HG03045 (cell line): ENCODE measurements around the gene SOSTDC1.
"Not testable (repeated sequence)": the region's sequence is repeated elsewhere in the genome, so short reads cannot be mapped to it uniquely, and the experiment has no call there.

Experiments used
- ATAC-seq: cut with Tn5 transposase; IDR thresholded peaks from one replicate; pipeline ENCODE4 v1.9.1; 2021; ENCODE audit warnings: mild to moderate bottlenecking, moderate library complexity; ENCODE audit not compliant: unreplicated experiment

The SOSTDC1 gene

GRCh38 chr7:16463520-16463919, 2.0 kb downstream of the SOSTDC1 start:
- no peak for ATAC-seq

- ATAC-seq = no peak
Measured at GRCh38 chr7:16462431-16462889, 3.1 kb downstream of the SOSTDC1 start.

GRCh38 chr7:16460789-16461493, 4.6 kb downstream of the SOSTDC1 start:
- no peak for ATAC-seq

- ATAC-seq = not testable (repeated sequence)
Measured at GRCh38 chr7:16456303-16456702, 9.2 kb downstream of the SOSTDC1 start.

DNA sequence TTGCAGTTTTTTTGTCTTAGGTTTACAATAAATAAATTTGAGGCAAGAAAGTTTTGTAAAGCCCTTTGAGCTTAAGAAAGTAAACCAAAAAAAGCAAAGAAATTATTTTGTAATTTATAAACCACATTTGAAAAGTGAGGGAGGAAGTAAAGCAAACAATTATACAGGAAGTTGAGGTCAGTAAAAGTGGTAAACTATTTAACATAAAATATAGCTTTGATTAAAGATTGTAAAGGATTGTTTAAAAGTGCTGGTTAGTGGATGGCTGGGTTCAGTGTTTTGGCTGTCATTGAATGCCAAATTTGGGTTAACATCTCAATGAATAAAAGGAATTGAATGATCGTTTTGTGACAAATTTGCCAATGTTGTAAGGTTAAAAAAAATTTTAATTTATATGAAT, 9.9 kb downstream of the SOSTDC1 start:
- no peak for ATAC-seq

GRCh38 chr7:16450366-16450765, 15.2 kb downstream of the SOSTDC1 start:
- no peak for ATAC-seq

DNA sequence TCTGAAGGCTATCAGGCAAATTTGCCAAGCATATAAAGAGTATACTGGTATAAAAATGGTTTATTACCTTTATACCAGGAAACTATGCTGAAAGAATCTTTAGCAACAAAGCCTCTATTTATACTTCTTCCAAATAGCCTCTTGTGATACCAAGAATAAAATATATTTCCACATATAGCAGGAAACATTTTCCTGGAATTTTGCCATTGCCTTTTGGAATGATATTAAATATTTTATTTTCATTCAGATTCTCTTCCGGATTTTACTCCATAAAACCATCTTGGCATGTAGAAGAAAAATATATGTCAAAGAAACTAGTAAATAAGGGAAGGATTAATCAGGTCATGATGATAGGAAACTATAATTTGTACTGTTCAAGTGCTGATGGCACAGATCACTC, 17.7 kb downstream of the SOSTDC1 start:
- no peak for ATAC-seq

GRCh38 chr7:16446508-16446907, 19.0 kb downstream of the SOSTDC1 start:
- ATAC-seq = no peak

GRCh38 chr7:16443871-16444270, 21.7 kb downstream of the SOSTDC1 start:
- not testable (repeated sequence) for ATAC-seq

- ATAC-seq = no peak
Measured at GRCh38 chr7:16438988-16439387, 26.6 kb downstream of the SOSTDC1 start.

- no peak for ATAC-seq
Measured at GRCh38 chr7:16436306-16436705, 29.2 kb downstream of the SOSTDC1 start.

- ATAC-seq = no peak
Measured at GRCh38 chr7:16433568-16434122, 31.9 kb downstream of the SOSTDC1 start.

- no peak for ATAC-seq
Measured at GRCh38 chr7:16432425-16432731, 33.2 kb downstream of the SOSTDC1 start.

GRCh38 chr7:16431646-16432424, 33.7 kb downstream of the SOSTDC1 start:
- ATAC-seq = no peak

GRCh38 chr7:16430133-16430532, 35.4 kb downstream of the SOSTDC1 start:
- ATAC-seq = no peak

GRCh38 chr7:16428672-16429071, 36.9 kb downstream of the SOSTDC1 start:
- ATAC-seq = no peak

- no peak for ATAC-seq
Measured at GRCh38 chr7:16428182-16428581, 37.4 kb downstream of the SOSTDC1 start.

GRCh38 chr7:16423761-16424160, 41.8 kb downstream of the SOSTDC1 start:
- no peak for ATAC-seq

DNA sequence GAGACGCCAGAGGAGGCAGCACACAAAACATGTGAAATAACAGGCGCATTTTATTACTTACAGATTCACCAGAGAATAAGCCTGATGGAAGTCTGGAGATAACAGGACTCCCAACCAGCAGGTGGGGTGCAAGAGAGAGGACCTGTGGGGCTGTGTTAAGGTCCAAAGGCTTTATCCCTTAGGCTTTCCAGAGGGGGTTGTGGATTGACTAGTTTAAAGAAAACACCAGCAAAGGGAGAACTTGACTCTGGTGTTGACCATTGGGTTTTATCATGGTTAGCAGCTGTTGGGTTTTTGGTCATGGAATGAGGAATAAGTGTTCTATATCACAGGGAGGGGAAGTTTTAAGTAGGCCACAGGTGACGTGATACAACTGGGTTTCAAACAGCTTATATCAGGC, 42.6 kb downstream of the SOSTDC1 start:
- ATAC-seq = no peak

GRCh38 chr7:16422103-16422435, 43.5 kb downstream of the SOSTDC1 start:
- no peak for ATAC-seq

DNA sequence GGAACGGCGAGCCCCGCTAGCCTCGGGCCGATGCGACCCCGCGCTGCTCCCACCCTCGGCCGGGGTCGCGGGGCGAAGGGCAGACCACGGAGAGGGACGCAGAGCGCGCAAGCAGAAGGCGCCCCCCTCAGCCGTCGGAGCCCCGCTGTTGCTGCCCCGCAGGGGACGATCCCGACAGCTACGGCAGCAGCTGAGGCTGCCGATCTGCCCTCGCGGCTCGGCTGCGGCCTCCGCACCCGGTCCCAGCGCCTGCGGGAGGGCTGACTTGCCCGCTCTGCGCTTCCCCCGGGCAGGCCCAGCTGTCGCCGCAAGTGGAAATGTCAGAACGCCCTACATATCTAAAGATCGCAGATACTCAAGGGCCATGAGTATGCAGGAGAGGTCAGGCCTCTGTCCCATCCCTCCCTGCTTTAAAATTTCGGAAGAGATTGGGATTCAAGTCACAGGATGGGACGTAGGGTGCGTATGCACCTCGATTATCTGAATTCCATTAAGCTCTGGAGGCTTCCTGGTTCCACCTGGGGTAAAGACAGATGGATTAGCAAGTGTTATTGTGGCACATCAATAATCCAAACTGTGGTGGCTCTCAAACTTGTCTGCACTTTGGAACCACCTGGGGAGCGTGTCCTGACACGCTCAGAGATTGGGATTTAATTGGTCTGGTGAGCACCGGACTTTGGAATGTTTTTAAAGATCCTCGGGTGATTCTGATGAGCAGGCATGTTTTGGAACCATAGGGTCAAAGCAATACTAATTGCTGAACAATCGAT, 44.0 kb downstream of the SOSTDC1 start, which contains the start of gene CRPPA:
CRPPA (minus strand) TSS at position 206 of the 770 bp plus-strand sequence. CDS start 216 bp downstream, outside the sequence.
- ATAC-seq = peak; percentile 35
